Activated CD4-positive, alpha-beta T cell treated with anti-CD3 and anti-CD28 coated beads, Interleukin-2, amount 10 ng/mL, durations not matched to agents 7 days and 5 days (primary cell): ENCODE measurements around the gene CHD9. TPM values are rescaled to one million over a fixed set of nuclear protein-coding genes. Genes with fewer than 3 reads are reported as not detected.
"Not testable (repeated sequence)": the region's sequence is repeated elsewhere in the genome, so short reads cannot be mapped to it uniquely, and the experiment has no call there.

Source experiments
- CTCF ChIA-PET: fragments of 350-600 bp; sonication (Branson Sonifier 250); formaldehyde crosslinking; loops from one replicate; lab custom pipeline; 2021; ENCODE audit warnings: antibody characterized with exemption; lab: Charles Lee
- POLR2A ChIA-PET: fragments of 350-600 bp; sonication (Branson Sonifier 250); formaldehyde crosslinking; loops from one replicate; lab custom pipeline; 2021; ENCODE audit warnings: antibody characterized with exemption; lab: Charles Lee
- DNase-seq: peaks from one replicate; pipeline ENCODE4 v3.0.0-alpha.2; 2020
- H3K27ac Mint-ChIP-seq: one replicate; pipeline ENCODE4 v1.8.0; 2021; ENCODE audit warnings: mild to moderate bottlenecking, moderate library complexity, mixed read lengths
- H3K27me3 Mint-ChIP-seq: one replicate; pipeline ENCODE4 v1.8.0; 2021; ENCODE audit warnings: mixed read lengths
- H3K36me3 Mint-ChIP-seq: one replicate; pipeline ENCODE4 v1.8.0; 2021; ENCODE audit warnings: low read depth, mixed read lengths
- H3K4me1 Mint-ChIP-seq: one replicate; pipeline ENCODE4 v1.8.0; 2021; ENCODE audit warnings: mixed read lengths
- H3K4me3 Mint-ChIP-seq: one replicate; pipeline ENCODE4 v1.8.0; 2021; ENCODE audit warnings: mild to moderate bottlenecking, moderate library complexity, mixed read lengths
- H3K9me3 Mint-ChIP-seq: one replicate; pipeline ENCODE4 v1.8.0; 2021; ENCODE audit warnings: mixed read lengths
- total RNA-seq, 2 experiments: library from RNA; stranded (reverse); gene quantifications; one replicate each; pipeline ENCODE4 v1.2.3, GENCODE V29; 2021

The CHD9 gene
- total RNA-seq, 2 experiments from 2014 or later = 20.5 to 23.9 TPM

DNA sequence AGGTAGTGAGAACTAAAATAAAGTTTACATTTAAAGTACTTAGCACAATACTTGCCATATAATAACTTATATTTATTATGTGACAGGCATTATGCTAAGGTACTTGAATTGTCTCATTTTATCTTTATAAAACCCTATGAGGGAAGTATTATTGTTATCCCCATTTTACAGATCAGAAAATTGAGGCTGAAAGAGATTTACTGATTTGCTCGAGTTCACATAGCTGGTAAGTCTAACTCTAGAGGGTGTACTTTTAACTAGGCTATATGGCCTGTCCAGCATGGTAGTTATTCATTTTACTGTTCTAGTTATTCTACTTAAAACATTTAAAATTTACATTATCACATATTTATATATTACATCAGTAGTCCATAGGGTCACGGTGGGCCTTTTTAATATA lies 266.2 kb downstream of the CHD9 start:
- Mint-ChIP-seq H3K9me3 (no peaks in the 10 kb centered on the region), H3K4me3 (no peak overlapping the region), H3K27ac (no peak overlapping the region), H3K36me3 (peaks cover 21% of the 10 kb centered on the region), H3K27me3 (no peaks in the 10 kb centered on the region), H3K4me1 (no peaks in the 10 kb centered on the region)
- ChIA-PET CTCF (no interaction called here), POLR2A (no interaction called here)
- no peak for DNase-seq

DNA sequence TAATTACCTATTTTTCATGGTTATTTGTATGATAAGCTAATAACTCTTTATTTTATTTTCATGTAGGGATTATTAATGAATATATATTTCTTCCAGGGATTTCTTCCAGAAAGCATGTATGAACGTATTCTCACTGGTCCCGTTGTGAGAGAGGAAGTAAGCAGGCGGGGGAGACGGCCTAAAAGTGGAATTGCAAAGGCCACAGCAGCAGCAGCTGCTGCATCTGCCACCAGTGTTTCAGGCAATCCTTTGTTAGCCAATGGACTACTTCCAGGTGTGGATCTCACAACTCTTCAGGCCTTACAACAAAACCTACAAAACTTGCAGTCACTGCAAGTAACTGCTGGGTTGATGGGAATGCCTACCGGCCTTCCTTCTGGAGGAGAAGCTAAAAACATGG lies 269.1 kb downstream of the CHD9 start:
- Mint-ChIP-seq H3K4me1 (no peaks in the 10 kb centered on the region), H3K9me3 (no peaks in the 10 kb centered on the region), H3K27ac (no peak overlapping the region), H3K4me3 (no peak overlapping the region), H3K36me3 (peaks cover 12% of the 10 kb centered on the region), H3K27me3 (no peaks in the 10 kb centered on the region)
- ChIA-PET POLR2A (no interaction called here), CTCF (interaction anchor here (0.6 kb wide), 1 partner anchor 10 kb away, joined by 4 read pairs; no protein-coding TSS in a partner anchor)
- DNase-seq = no peak

- H3K4me1 Mint-ChIP-seq = peaks cover 12% of the 10 kb centered on the region
- H3K36me3 Mint-ChIP-seq, DNase-seq, H3K27ac Mint-ChIP-seq, CTCF ChIA-PET, H3K4me3 Mint-ChIP-seq, H3K9me3 Mint-ChIP-seq, H3K27me3 Mint-ChIP-seq, POLR2A ChIA-PET: not testable (repeated sequence)
These were observed 276.2 kb downstream of the CHD9 start for GRCh38 chr16:53330991-53331390.

DNA sequence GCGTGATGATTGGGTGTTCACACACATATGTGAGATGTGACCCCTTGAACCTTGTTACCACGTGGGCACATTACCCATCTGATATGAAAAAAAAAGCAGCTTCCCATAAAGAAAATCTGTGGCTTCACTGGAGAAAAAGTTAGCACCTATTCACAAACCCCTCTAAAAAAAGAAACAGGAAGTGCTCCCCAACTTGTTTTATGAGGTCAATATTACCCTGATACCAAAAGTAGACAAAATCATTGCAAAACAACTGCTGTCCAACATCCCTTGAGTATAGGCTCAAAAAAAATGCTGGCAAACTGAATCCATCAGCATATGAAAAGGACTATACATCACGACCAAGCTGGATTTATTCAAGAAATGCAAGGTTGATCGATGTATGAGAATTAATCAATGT lies 279.8 kb downstream of the CHD9 start:
- peaks cover 12% of the 10 kb centered on the region for H3K4me1 Mint-ChIP-seq
- ChIA-PET POLR2A (no interaction called here), CTCF (no interaction called here)
- H3K27me3 Mint-ChIP-seq = no peaks in the 10 kb centered on the region
- no peak overlapping the region for H3K27ac Mint-ChIP-seq
- no peak overlapping the region for H3K4me3 Mint-ChIP-seq
- no peak for DNase-seq
- H3K9me3 Mint-ChIP-seq = peaks cover 3% of the 10 kb centered on the region
- no peaks in the 10 kb centered on the region for H3K36me3 Mint-ChIP-seq

GRCh38 chr16:53337294-53337693 lies 282.5 kb downstream of the CHD9 start:
- no peaks in the 10 kb centered on the region for H3K36me3 Mint-ChIP-seq
- POLR2A ChIA-PET = no interaction called here
- DNase-seq = no peak
- H3K4me1 Mint-ChIP-seq = peaks cover 12% of the 10 kb centered on the region
- H3K27ac Mint-ChIP-seq = no peak overlapping the region
- CTCF ChIA-PET = no interaction called here
- H3K9me3 Mint-ChIP-seq = no peaks in the 10 kb centered on the region
- H3K4me3 Mint-ChIP-seq = no peak overlapping the region
- no peaks in the 10 kb centered on the region for H3K27me3 Mint-ChIP-seq

GRCh38 chr16:53341792-53342191 lies 287.0 kb downstream of the CHD9 start:
- H3K4me1 Mint-ChIP-seq = peaks cover 2% of the 10 kb centered on the region
- DNase-seq = no peak
- peaks cover 2% of the 10 kb centered on the region for H3K36me3 Mint-ChIP-seq
- H3K4me3 Mint-ChIP-seq = no peak overlapping the region
- CTCF ChIA-PET = no interaction called here
- H3K27me3 Mint-ChIP-seq = peaks cover 2% of the 10 kb centered on the region
- POLR2A ChIA-PET = no interaction called here
- peaks cover 3% of the 10 kb centered on the region for H3K9me3 Mint-ChIP-seq
- H3K27ac Mint-ChIP-seq = no peak overlapping the region

DNA sequence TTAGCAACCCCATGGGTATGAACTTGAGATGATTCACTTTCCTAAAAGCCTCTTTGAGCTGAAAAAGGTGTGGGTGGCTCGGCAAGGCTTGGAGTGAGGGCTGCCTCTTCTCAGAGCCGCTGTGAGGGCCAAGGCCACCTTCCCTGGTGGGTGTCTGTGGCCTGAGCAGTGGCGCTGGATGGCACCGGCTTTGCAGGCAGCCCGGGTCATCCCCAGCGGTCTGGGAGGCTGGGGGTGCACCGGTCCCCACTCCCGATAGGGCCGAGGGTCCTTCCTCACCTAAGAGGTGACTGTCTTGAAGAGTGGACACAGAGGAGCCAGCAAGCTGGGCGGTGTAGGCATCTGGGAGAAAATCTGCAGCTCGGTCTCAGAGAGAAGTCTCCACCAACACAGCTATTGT lies 300.3 kb downstream of the CHD9 start:
- Mint-ChIP-seq H3K27me3 (no peaks in the 10 kb centered on the region), H3K4me1 (peaks cover 2% of the 10 kb centered on the region), H3K36me3 (no peaks in the 10 kb centered on the region), H3K27ac (no peak overlapping the region), H3K9me3 (peaks cover 11% of the 10 kb centered on the region), H3K4me3 (no peak overlapping the region)
- DNase-seq = no peak
- ChIA-PET CTCF (interaction anchor here (1.5 kb wide), 1 partner anchor 14 kb away, joined by 4 read pairs; no protein-coding TSS in a partner anchor), POLR2A (no interaction called here)

GRCh38 chr16:53356478-53357207 lies 301.9 kb downstream of the CHD9 start:
- ChIA-PET POLR2A (no interaction called here), CTCF (interaction anchor here (0.6 kb wide), 1 partner anchor 220 kb away, joined by 5 read pairs; no protein-coding TSS in a partner anchor)
- Mint-ChIP-seq H3K9me3 (no peaks in the 10 kb centered on the region), H3K27me3 (no peaks in the 10 kb centered on the region), H3K4me3 (no peak overlapping the region), H3K4me1 (peaks cover 2% of the 10 kb centered on the region), H3K27ac (no peak overlapping the region), H3K36me3 (no peaks in the 10 kb centered on the region)
- no peak for DNase-seq

GRCh38 chr16:53357208-53357586 lies 302.4 kb downstream of the CHD9 start:
- H3K27me3 Mint-ChIP-seq = no peaks in the 10 kb centered on the region
- H3K4me3 Mint-ChIP-seq = no peak overlapping the region
- ChIA-PET CTCF (interaction anchor here (1.2 kb wide), 1 partner anchor 14 kb away, joined by 4 read pairs; no protein-coding TSS in a partner anchor), POLR2A (no interaction called here)
- no peaks in the 10 kb centered on the region for H3K9me3 Mint-ChIP-seq
- H3K27ac Mint-ChIP-seq = no peak overlapping the region
- DNase-seq = no peak
- H3K36me3 Mint-ChIP-seq = no peaks in the 10 kb centered on the region
- peaks cover 2% of the 10 kb centered on the region for H3K4me1 Mint-ChIP-seq

DNA sequence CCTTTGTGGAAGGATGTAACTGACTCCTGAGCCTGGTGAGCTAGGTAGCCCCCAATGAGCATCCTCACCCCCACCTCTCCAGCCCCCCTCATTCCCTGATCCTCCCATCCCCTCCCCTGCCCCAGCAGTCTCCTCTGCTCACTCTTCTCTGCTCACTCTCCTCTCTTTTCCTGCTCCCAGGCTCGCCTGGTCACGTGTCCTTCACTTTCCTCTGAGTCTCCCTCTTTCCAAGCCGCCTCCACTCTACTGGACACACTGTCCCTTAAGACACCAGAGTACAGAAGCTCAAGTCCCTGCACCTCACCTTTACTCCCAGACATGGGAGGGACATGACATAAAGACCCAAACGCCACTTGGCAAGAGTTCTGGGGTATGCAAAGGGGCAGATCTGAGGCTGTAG lies 303.2 kb downstream of the CHD9 start:
- no peak overlapping the region for H3K4me3 Mint-ChIP-seq
- peaks cover 2% of the 10 kb centered on the region for H3K4me1 Mint-ChIP-seq
- ChIA-PET POLR2A (no interaction called here), CTCF (interaction anchor here (1.2 kb wide), 1 partner anchor 14 kb away, joined by 4 read pairs; no protein-coding TSS in a partner anchor)
- no peak for DNase-seq
- no peak overlapping the region for H3K27ac Mint-ChIP-seq
- no peaks in the 10 kb centered on the region for H3K9me3 Mint-ChIP-seq
- H3K36me3 Mint-ChIP-seq = no peaks in the 10 kb centered on the region
- H3K27me3 Mint-ChIP-seq = no peaks in the 10 kb centered on the region

GRCh38 chr16:53358884-53359283 lies 304.1 kb downstream of the CHD9 start:
- Mint-ChIP-seq H3K36me3 (no peaks in the 10 kb centered on the region), H3K4me1 (peaks cover 2% of the 10 kb centered on the region), H3K27me3 (no peaks in the 10 kb centered on the region), H3K9me3 (no peaks in the 10 kb centered on the region), H3K27ac (no peak overlapping the region), H3K4me3 (no peak overlapping the region)
- CTCF ChIA-PET = interaction anchor here (0.8 kb wide), 1 partner anchor 139 kb away, joined by 3 read pairs; no protein-coding TSS in a partner anchor
- POLR2A ChIA-PET = no interaction called here
- DNase-seq = no peak

DNA sequence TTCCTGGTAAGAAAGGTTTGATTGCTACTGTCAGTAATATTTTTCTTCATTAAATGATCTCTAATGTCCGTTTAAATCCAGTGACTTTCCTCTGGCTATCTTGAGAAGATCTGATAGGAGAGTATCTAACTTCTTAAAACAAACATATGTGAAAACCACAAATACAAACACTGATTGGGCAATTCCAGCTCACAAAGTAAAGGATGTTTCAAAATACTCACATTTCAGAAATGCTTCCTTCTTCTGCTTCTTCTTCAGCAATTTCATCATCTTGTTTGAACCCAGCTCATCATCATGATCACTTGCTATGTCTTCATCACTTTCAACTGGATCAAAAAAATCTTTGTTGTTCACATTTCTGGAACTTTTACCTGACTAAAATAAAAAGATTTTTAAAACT lies 315.1 kb downstream of the CHD9 start:
- H3K27ac Mint-ChIP-seq = no peak overlapping the region
- no peaks in the 10 kb centered on the region for H3K36me3 Mint-ChIP-seq
- no peak overlapping the region for H3K4me3 Mint-ChIP-seq
- H3K4me1 Mint-ChIP-seq = peaks cover 20% of the 10 kb centered on the region
- H3K9me3 Mint-ChIP-seq = no peaks in the 10 kb centered on the region
- ChIA-PET CTCF (interaction anchor here (0.7 kb wide), 1 partner anchor 141 kb away, joined by 5 read pairs; no protein-coding TSS in a partner anchor), POLR2A (no interaction called here)
- DNase-seq = no peak
- H3K27me3 Mint-ChIP-seq = peaks cover 7% of the 10 kb centered on the region

DNA sequence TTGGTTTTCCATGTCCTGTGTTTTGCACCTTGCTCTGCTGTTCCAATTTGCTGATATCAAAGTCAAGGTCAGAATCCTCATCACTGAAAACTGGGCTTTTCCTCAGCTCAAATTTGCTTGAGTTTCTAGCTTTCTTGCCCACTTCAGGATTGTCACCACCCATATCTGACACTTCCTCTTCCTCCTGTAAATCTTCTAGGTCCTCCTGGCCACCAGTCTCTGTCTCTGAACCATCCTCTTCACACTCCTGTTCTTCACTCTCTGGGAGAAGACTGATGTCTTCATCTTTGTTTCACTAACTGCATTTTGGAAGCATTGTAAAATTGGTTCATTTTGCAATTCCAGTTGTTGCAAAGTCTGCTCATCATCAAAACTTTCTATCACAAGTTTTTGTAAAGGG lies 316.0 kb downstream of the CHD9 start:
- Mint-ChIP-seq H3K36me3 (no peaks in the 10 kb centered on the region), H3K4me1 (peaks cover 20% of the 10 kb centered on the region), H3K27me3 (peaks cover 7% of the 10 kb centered on the region), H3K9me3 (no peaks in the 10 kb centered on the region), H3K27ac (no peak overlapping the region), H3K4me3 (no peak overlapping the region)
- no peak for DNase-seq
- POLR2A ChIA-PET = no interaction called here
- CTCF ChIA-PET = no interaction called here
